Thyroid gland (tissue), 4 donors: Measurements from ENCODE around the gene FLRT3. TPM values are rescaled to one million over a fixed set of nuclear protein-coding genes. Genes with fewer than 3 reads are reported as not detected.

Source experiments
- DNase-seq, 2 donors: peaks; one replicate each; pipeline ENCODE4 v3.0.0-alpha.2; 2019
- H3K27ac ChIP-seq, 3 donors: fragments of 200-600 bp; sonication (generic); 1 replicate in 2 of 3; 2 replicates in 1 of 3; pipeline ENCODE4 v1.5.1; 2016 to 2019; ENCODE audit warnings: mild to moderate bottlenecking in 1 of 3, moderate library complexity in 1 of 3
- H3K27me3 ChIP-seq: fragments of 200-600 bp; sonication (generic); one replicate; pipeline ENCODE4 v1.5.1; 2019
- H3K36me3 ChIP-seq, 2 donors: fragments of 200-600 bp; sonication (generic); one replicate each; pipeline ENCODE4 v1.5.1; 2016 to 2019
- H3K4me1 ChIP-seq, 2 donors: fragments of 200-600 bp; sonication (generic); one replicate each; pipeline ENCODE4 v1.5.1; 2017 to 2019
- H3K4me3 ChIP-seq, 3 donors: fragments of 200-600 bp; sonication (generic); replicated peaks in 1 of 3; 1 replicate in 2 of 3; 2 replicates in 1 of 3; pipeline ENCODE4 v1.5.1; 2016; ENCODE audit warnings: mild to moderate bottlenecking in 1 of 3
- H3K9me3 ChIP-seq: fragments of 200-600 bp; sonication (generic); one replicate; pipeline ENCODE4 v1.5.1; 2017
- POLR2A ChIP-seq, 2 donors: fragments of 450-650 bp; IDR thresholded peaks; one replicate each; pipeline ENCODE4 v1.6.1; 2017; ENCODE audit warnings: antibody characterized with exemption in 2 of 2, mild to moderate bottlenecking in 2 of 2, moderate library complexity in 1 of 2
- whole genome bisulfite sequencing, 2 donors: methylation state at CpG; one replicate each; pipeline ENCODE4 v1.1.5; 2017; 5-methylcytosine and 5-hydroxymethylcytosine counted together
- intact Hi-C: fragments of 100-400 bp; cut with DNase I; formaldehyde crosslinking; loops from one replicate; pipeline ENCODE4 v1.15.1; 2023
- total RNA-seq, 4 donors: library from RNA; depleted of rRNA; stranded (reverse); fragments of >200 nt; gene quantifications; one replicate each; pipeline ENCODE4 v1.2.3, GENCODE V29; 2016
- TF ChIP-seq, protein P1 (sequence below), 6 experiments: fragments of 200-600 bp in 3 of 6; fragments of 450-650 bp in 3 of 6; sonication (generic) in 3 of 6; IDR thresholded peaks; one replicate each; pipeline ENCODE4 v1.5.1; 2016 to 2019; ENCODE audit warnings: antibody characterized with exemption in 6 of 6, mild to moderate bottlenecking in 2 of 6, inconsistent platforms in 1 of 6, moderate library complexity in 1 of 6

FLRT3 gene
- total RNA-seq, 4 donors from 2014 or later = 12.0 to 31.4 (median 16.2) TPM

DNA sequence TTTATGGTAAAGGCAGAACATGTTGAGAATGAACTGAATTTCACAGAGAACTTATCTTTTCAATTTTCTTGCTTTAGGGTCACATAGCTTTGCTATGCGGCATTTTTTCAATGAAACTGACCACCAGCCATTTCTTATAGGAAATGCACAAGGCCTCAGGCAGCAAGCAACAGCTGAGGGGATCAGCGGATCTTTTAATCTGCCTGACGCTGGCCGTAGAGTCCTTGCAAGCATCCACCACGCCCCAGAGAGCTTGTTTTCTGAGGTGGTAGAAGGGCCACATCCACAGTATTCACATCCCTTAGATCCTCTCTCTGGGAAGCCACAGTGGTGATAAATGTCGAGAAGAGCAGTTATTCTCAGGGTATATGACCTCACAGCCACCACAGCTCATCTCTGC is 34.3 kb downstream of the FLRT3 start:
- Histone ChIP-seq H3K9me3 (no peaks in the 10 kb centered on the region), H3K4me1 (no peaks in the 10 kb centered on the region), H3K4me3 (no peak overlapping the region), H3K27ac (no peak overlapping the region), H3K36me3 (no peaks in the 10 kb centered on the region), H3K27me3 (no peaks in the 10 kb centered on the region)
- 88 to 95% methylated on average over 6 of the region's 6 CpGs for WGBS, 2 donors
- TF ChIP-seq, protein P1, sequence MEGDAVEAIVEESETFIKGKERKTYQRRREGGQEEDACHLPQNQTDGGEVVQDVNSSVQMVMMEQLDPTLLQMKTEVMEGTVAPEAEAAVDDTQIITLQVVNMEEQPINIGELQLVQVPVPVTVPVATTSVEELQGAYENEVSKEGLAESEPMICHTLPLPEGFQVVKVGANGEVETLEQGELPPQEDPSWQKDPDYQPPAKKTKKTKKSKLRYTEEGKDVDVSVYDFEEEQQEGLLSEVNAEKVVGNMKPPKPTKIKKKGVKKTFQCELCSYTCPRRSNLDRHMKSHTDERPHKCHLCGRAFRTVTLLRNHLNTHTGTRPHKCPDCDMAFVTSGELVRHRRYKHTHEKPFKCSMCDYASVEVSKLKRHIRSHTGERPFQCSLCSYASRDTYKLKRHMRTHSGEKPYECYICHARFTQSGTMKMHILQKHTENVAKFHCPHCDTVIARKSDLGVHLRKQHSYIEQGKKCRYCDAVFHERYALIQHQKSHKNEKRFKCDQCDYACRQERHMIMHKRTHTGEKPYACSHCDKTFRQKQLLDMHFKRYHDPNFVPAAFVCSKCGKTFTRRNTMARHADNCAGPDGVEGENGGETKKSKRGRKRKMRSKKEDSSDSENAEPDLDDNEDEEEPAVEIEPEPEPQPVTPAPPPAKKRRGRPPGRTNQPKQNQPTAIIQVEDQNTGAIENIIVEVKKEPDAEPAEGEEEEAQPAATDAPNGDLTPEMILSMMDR (IDR thresholded peaks at IDR 0.05) = no peak
- TF ChIP-seq POLR2A (IDR thresholded peaks at IDR 0.05) = no peak
- no peak for DNase-seq
- intact Hi-C loops = no loop called here

DNA sequence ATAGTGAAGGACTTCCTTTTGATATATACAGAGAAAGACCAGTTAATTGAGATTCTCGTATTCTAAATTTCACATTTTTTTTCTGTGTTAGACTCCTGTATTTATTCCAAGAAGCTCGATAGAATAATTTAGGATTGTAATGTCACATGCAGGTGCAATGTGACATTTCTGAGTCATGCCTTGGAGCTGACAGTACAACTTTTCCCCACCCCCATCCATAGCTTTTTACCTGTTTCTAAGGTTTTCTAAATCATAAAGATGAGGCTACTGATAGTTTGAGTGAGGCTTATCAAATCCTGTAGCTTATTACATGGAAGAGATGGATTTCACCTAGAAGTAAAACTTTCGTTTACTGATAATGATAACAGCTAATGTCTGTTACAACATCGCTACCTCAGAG is 37.6 kb downstream of the FLRT3 start:
- intact Hi-C loops = no loop called here
- WGBS, 2 donors = 89 to 95% methylated on average over 4 of the region's 4 CpGs
- H3K4me1 ChIP-seq = no peaks in the 10 kb centered on the region
- no peak overlapping the region for H3K4me3 ChIP-seq
- H3K27ac ChIP-seq = no peak overlapping the region
- no peaks in the 10 kb centered on the region for H3K36me3 ChIP-seq
- no peak for TF ChIP-seq POLR2A (IDR thresholded peaks at IDR 0.05)
- TF ChIP-seq, protein P1 (IDR thresholded peaks at IDR 0.05) = no peak
- DNase-seq = no peak
- no peaks in the 10 kb centered on the region for H3K9me3 ChIP-seq
- H3K27me3 ChIP-seq = no peaks in the 10 kb centered on the region

DNA sequence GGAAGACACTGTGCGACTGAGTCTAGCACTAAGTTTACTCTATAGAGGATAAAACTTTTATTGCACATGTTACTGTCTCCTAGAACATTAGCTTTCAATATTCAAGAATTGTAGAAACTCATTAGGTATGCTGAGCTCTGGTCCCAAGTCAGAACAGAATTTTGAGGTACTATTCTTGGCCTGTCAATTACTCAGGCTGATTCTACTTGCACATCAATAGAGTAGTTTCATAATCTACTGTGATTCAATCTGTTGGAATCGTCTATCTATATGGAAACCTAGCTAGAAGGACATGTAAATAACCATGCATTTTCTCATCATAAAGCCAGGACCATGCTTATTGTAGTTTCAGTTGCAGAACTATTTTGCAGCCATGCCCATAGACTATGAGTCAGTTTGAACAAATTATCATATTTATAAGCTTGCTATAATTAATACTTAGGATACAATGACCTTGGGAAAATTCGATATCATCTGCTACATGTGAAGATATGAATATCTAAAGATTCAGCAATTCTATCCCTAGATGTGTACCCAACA is 41.6 kb downstream of the FLRT3 start:
- intact Hi-C loops = no loop called here
- Histone ChIP-seq H3K36me3 (no peaks in the 10 kb centered on the region), H3K27me3 (no peaks in the 10 kb centered on the region), H3K27ac (no peak overlapping the region), H3K4me3 (no peak overlapping the region), H3K4me1 (no peaks in the 10 kb centered on the region), H3K9me3 (no peaks in the 10 kb centered on the region)
- 52 to 55% methylated on average over 3 of the region's 3 CpGs for WGBS, 2 donors
- DNase-seq = no peak
- TF ChIP-seq POLR2A (IDR thresholded peaks at IDR 0.05) = no peak
- TF ChIP-seq, protein P1 (IDR thresholded peaks at IDR 0.05) = no peak

GRCh38 chr20:14295238-14295637 is 42.2 kb downstream of the FLRT3 start:
- DNase-seq = no peak
- intact Hi-C loops = no loop called here
- Histone ChIP-seq H3K9me3 (no peaks in the 10 kb centered on the region), H3K4me3 (no peak overlapping the region), H3K27ac (no peak overlapping the region), H3K27me3 (no peaks in the 10 kb centered on the region), H3K36me3 (no peaks in the 10 kb centered on the region), H3K4me1 (no peaks in the 10 kb centered on the region)
- TF ChIP-seq POLR2A (IDR thresholded peaks at IDR 0.05) = no peak
- TF ChIP-seq, protein P1 (IDR thresholded peaks at IDR 0.05) = no peak
- WGBS, 2 donors = 31 to 36% methylated on average over 2 of the region's 2 CpGs

DNA sequence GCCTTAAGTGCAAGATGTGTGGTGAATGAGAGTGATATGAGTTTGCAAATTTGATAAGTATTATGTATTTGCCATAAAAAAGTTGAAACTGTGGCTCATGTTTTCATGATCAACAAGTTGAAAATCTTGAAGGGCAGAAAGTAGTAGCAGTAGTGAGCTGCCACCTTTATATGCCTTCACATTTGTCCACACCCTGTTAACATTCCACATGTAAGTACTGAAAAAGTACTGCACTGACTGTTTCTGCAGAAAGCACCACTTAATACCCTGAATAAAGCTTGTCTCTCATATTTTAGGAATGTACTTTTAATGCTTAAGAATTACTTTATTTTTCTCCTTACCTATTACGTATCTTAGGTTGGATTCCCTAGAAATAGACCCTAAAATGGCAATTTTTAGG is 45.9 kb downstream of the FLRT3 start:
- intact Hi-C loops = no loop called here
- H3K4me1 ChIP-seq = no peaks in the 10 kb centered on the region
- no peaks in the 10 kb centered on the region for H3K9me3 ChIP-seq
- no peak for DNase-seq
- no peaks in the 10 kb centered on the region for H3K36me3 ChIP-seq
- H3K4me3 ChIP-seq = no peak overlapping the region
- TF ChIP-seq POLR2A (IDR thresholded peaks at IDR 0.05) = no peak
- TF ChIP-seq, protein P1 (IDR thresholded peaks at IDR 0.05) = no peak
- H3K27me3 ChIP-seq = no peaks in the 10 kb centered on the region
- H3K27ac ChIP-seq = no peak overlapping the region
- 96 to 98% methylated on average over 1 of the region's 1 CpG for WGBS, 2 donors
